Stimulated activated CD8-positive, alpha-beta memory T cell treated with anti-CD3 and anti-CD28 coated beads, Interleukin-12 subunit alpha, Interleukin-12 subunit beta, amount 100 ng/mL, for 24 hours (primary cell): Measurements from ENCODE around the gene DHRS3.

Experiments used
- DNase-seq: peaks from one replicate; pipeline ENCODE4 v3.0.0-alpha.2; 2020; ENCODE audit errors: extremely low read depth

The DHRS3 gene

GRCh38 chr1:12554521-12555305 is 63.3 kb downstream of the DHRS3 start:
- no peak for DNase-seq

- no peak for DNase-seq
Measured at GRCh38 chr1:12553963-12554362, 64.0 kb downstream of the DHRS3 start.

GRCh38 chr1:12552951-12553921 is 64.8 kb downstream of the DHRS3 start:
- no peak for DNase-seq

- DNase-seq, result no peak
Measured at GRCh38 chr1:12552111-12552888, 65.7 kb downstream of the DHRS3 start.

- DNase-seq, result no peak
Measured at GRCh38 chr1:12551584-12551983, 66.4 kb downstream of the DHRS3 start.

GRCh38 chr1:12549460-12550349 is 68.3 kb downstream of the DHRS3 start:
- no peak for DNase-seq

- no peak for DNase-seq
Measured at GRCh38 chr1:12548973-12549459, 69.0 kb downstream of the DHRS3 start.

GRCh38 chr1:12548279-12548972 is 69.6 kb downstream of the DHRS3 start:
- no peak for DNase-seq

GRCh38 chr1:12547586-12548225 is 70.3 kb downstream of the DHRS3 start:
- no peak for DNase-seq

- DNase-seq, result no peak
Measured at GRCh38 chr1:12546771-12547585, 71.0 kb downstream of the DHRS3 start.

GRCh38 chr1:12544992-12545391 is 73.0 kb downstream of the DHRS3 start:
- no peak for DNase-seq

GRCh38 chr1:12544357-12544756 is 73.7 kb downstream of the DHRS3 start:
- DNase-seq, result no peak

GRCh38 chr1:12543740-12544154 is 74.3 kb downstream of the DHRS3 start:
- DNase-seq, result no peak

GRCh38 chr1:12542616-12543592 is 75.1 kb downstream of the DHRS3 start:
- DNase-seq, result no peak

GRCh38 chr1:12542138-12542465 is 75.9 kb downstream of the DHRS3 start:
- DNase-seq, result no peak

GRCh38 chr1:12541274-12542137 is 76.5 kb downstream of the DHRS3 start:
- no peak for DNase-seq
